NK-92 treated with Interleukin-12 subunit alpha and Interleukin-12 subunit beta, amount 100 ng/mL, for 24 hours (cell line): ENCODE data around the gene GNLY.

Source experiments
- DNase-seq: peaks from one replicate; lab custom pipeline; 2025; lab: John Stamatoyannopoulos, UW

GNLY gene

GRCh38 chr2:85744741-85745601, 50.8 kb downstream of the GNLY start:
- no peak for DNase-seq

- DNase-seq, result no peak
These were observed 51.5 kb downstream of the GNLY start for GRCh38 chr2:85745619-85746018.

- no peak for DNase-seq
These were observed 52.3 kb downstream of the GNLY start for GRCh38 chr2:85746321-85747004.

GRCh38 chr2:85747441-85747840, 53.3 kb downstream of the GNLY start:
- DNase-seq, result no peak

GRCh38 chr2:85748039-85748734, 54.0 kb downstream of the GNLY start:
- no peak for DNase-seq
